ENCODE data around the gene NCDN. TPM values are rescaled to one million over a fixed set of nuclear protein-coding genes. Genes with fewer than 3 reads are reported as not detected.

NCDN gene
- total and polyA plus RNA-seq, 2 of the 8 experiments (the other 6 are each of a cell fraction or from before 2014, with no cell fraction given): 26.2 to 35.4 TPM

DNA sequence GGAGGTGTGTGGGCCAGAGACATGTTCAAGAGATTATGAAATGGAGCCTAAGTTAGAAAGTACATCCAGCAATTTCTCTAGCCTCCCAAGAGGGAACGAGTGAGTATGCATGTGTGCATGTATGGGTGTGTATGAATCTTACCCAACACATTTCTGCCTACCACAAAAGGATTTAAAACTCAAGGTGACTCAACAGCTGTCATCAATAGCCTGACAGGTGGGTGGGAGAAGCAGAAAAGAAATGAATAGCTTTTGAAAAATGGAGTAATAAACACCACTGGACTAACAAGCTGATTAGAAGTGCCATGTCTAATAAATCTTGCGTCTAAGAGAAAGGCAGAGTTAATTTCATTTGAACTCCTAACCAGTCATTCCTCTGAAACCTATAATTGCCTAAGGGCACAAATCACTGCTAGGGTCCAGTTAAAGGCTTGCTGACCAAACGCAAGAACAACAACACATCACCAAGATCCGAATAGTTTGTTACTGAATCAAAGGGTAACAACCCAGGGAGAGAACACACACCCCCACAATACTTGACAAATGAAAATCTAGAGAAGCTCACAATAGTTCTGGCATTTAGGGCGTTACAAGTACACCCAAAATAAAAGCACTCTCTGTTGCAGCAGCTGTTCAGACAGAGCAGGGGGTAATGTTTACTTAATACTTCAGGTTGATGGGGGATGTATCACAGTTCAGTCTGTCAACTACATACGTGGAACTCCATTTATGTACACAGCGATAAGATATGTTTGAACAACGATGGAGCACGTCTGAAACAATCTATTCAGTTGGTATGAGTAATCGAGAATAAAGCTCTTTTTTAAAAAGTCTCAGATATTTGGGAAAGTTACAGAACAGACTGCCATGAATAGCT lies 1.8 kb upstream of the NCDN start (continued):
- TF ChIP-seq, protein P1, sequence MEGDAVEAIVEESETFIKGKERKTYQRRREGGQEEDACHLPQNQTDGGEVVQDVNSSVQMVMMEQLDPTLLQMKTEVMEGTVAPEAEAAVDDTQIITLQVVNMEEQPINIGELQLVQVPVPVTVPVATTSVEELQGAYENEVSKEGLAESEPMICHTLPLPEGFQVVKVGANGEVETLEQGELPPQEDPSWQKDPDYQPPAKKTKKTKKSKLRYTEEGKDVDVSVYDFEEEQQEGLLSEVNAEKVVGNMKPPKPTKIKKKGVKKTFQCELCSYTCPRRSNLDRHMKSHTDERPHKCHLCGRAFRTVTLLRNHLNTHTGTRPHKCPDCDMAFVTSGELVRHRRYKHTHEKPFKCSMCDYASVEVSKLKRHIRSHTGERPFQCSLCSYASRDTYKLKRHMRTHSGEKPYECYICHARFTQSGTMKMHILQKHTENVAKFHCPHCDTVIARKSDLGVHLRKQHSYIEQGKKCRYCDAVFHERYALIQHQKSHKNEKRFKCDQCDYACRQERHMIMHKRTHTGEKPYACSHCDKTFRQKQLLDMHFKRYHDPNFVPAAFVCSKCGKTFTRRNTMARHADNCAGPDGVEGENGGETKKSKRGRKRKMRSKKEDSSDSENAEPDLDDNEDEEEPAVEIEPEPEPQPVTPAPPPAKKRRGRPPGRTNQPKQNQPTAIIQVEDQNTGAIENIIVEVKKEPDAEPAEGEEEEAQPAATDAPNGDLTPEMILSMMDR (IDR thresholded peaks at IDR 0.05; ENCODE audit: control extremely low read depth in 1 of 3, insufficient read depth in 1 of 3, low read depth in 1 of 3, low read length in 3 of 3): no peak
- TF ChIP-seq CREB1 (IDR thresholded peaks at IDR 0.05): no peak
- no peak for TF ChIP-seq BRCA1 (IDR thresholded peaks at IDR 0.05; ENCODE audit: low read depth, low read length)
- no peak for TF ChIP-seq CEBPB (IDR thresholded peaks at IDR 0.05; ENCODE audit: low read depth, low read length)
- no peak for TF ChIP-seq RNF2 (IDR thresholded peaks at IDR 0.05; ENCODE audit: borderline replicate concordance, low read depth, low read length, missing control alignments, poor library complexity, severe bottlenecking)

All from H1 (cell line).